HepG2 (cell line): Measurements from ENCODE around the gene ARMC3. TPM values are rescaled to one million over a fixed set of nuclear protein-coding genes. Genes with fewer than 3 reads are reported as not detected.

Experiments used
- ATAC-seq: fragments of 200-7000 bp; cut with Tn5 transposase; 3 replicates; pipeline ENCODE4 v1.9.1; 2020; ENCODE audit warnings: mild to moderate bottlenecking, moderate library complexity
- BruUV-seq: library from RNA; stranded (reverse); fragments of 400-500 nt; replicated peaks from 2 replicates; lab custom pipeline; 2021; lab: Mats Ljungman, UMichigan
- CTCF ChIA-PET: fragments of 300-600 bp; formaldehyde crosslinking; extraction: SDS; loops from one replicate; lab custom pipeline; 2021; ENCODE audit warnings: low total read pairs, inconsistent platforms, low intra/inter-chr PET ratio; lab: Yijun Ruan, JAX
- POLR2A ChIA-PET: fragments of 350-600 bp; sonication (Branson Sonifier 250); formaldehyde crosslinking; loops from one replicate; lab custom pipeline; 2020; ENCODE audit warnings: antibody characterized with exemption, inconsistent platforms; lab: Yijun Ruan, JAX
- DNase-seq: peaks from one replicate; pipeline ENCODE4 v3.0.0-alpha.2; 2015; ENCODE audit warnings: low spot score
- FAIRE-seq: peaks from 3 replicates; lab custom pipeline; 2011; peaks lifted over from hg19 to GRCh38; lab: Jason Lieb, UNC
- H2AFZ ChIP-seq: one replicate; pipeline ENCODE4 v1.6.1; 2011; ENCODE audit warnings: low read length, inconsistent platforms
- H3K27ac ChIP-seq: fragments of 300-600 bp; 3 replicates; pipeline ENCODE4 v1.8.0; 2011; ENCODE audit warnings: mixed run types, mild to moderate bottlenecking, mixed read lengths, low read length, inconsistent platforms; ENCODE audit not compliant: insufficient read depth; ENCODE audit errors: extremely low read length
- H3K27me3 ChIP-seq, 2 experiments: fragments of 200-600 bp in 1 of 2; 2 replicates in 1 of 2; 3 replicates in 1 of 2; pipeline versions ENCODE4 v1.6.0 to v1.8.0; 2011; ENCODE audit warnings: low read length in 2 of 2, mild to moderate bottlenecking in 2 of 2, moderate library complexity in 2 of 2, inconsistent platforms in 1 of 2; ENCODE audit not compliant: insufficient read depth in 2 of 2, control insufficient read depth in 1 of 2
- H3K36me3 ChIP-seq, 2 experiments: fragments of 200-600 bp in 1 of 2; replicated peaks in 1 of 2; 2 replicates in 1 of 2; 3 replicates in 1 of 2; pipeline versions ENCODE4 v1.5.1 to v1.8.0; 2011; ENCODE audit warnings: low read length in 2 of 2, inconsistent platforms in 1 of 2; ENCODE audit not compliant: insufficient read depth in 2 of 2, control insufficient read depth in 1 of 2
- H3K4me1 ChIP-seq: 2 replicates; pipeline ENCODE4 v1.5.1; 2012; ENCODE audit warnings: low read length, inconsistent platforms; ENCODE audit not compliant: insufficient read depth
- H3K4me2 ChIP-seq: 2 replicates; pipeline ENCODE4 v1.6.0; 2011; ENCODE audit warnings: low read depth, low read length, inconsistent platforms
- H3K4me3 ChIP-seq, 3 experiments: fragments of 200-600 bp in 1 of 3; sonication (generic), shearing (Covaris generic) in 1 of 3; replicated peaks in 1 of 3; 2 replicates each; pipeline ENCODE4 v1.5.1; 2011 to 2016; ENCODE audit warnings: low read length in 3 of 3, inconsistent platforms in 2 of 3, low read depth in 2 of 3, mild to moderate bottlenecking in 2 of 3, control low read depth in 1 of 3, mixed read lengths in 1 of 3; ENCODE audit not compliant: insufficient read depth in 1 of 3
- H3K79me2 ChIP-seq: one replicate; pipeline ENCODE4 v1.6.1; 2011; ENCODE audit warnings: low read length, inconsistent platforms; ENCODE audit not compliant: insufficient read depth
- H3K9ac ChIP-seq: 2 replicates; pipeline ENCODE4 v1.6.0; 2011; ENCODE audit warnings: mild to moderate bottlenecking, low read depth, low read length, inconsistent platforms; ENCODE audit not compliant: insufficient read depth
- H3K9me3 ChIP-seq: 2 replicates; pipeline ENCODE4 v1.5.1; 2012; ENCODE audit warnings: mild to moderate bottlenecking, low read length
- H4K20me1 ChIP-seq: 2 replicates; pipeline ENCODE4 v1.6.0; 2011; ENCODE audit warnings: inconsistent platforms, mild to moderate bottlenecking, low read length, moderate library complexity; ENCODE audit not compliant: insufficient read depth
- BRCA1 ChIP-seq: sonication (generic); formaldehyde crosslinking; IDR thresholded peaks from 2 replicates; pipeline ENCODE4 v1.4.0; 2020; ENCODE audit warnings: missing genetic modification reagents
- FOXA3 ChIP-seq: IDR thresholded peaks from 2 replicates; pipeline ENCODE4 v1.6.1; 2016; ENCODE audit warnings: missing genetic modification reagents, missing compliant biosample characterization
- GTF3A ChIP-seq: sonication (generic); formaldehyde crosslinking; conservative IDR thresholded peaks from 2 replicates; pipeline ENCODE4 v1.4.0; 2020; ENCODE audit warnings: mild to moderate bottlenecking, missing genetic modification reagents
- GZF1 ChIP-seq: sonication (generic); formaldehyde crosslinking; IDR thresholded peaks from 2 replicates; pipeline ENCODE4 v1.5.1; 2020; ENCODE audit warnings: mild to moderate bottlenecking, missing genetic modification reagents
- MXD4 ChIP-seq: IDR thresholded peaks from 2 replicates; pipeline ENCODE4 v1.6.1; 2016; ENCODE audit warnings: mild to moderate bottlenecking, missing biosample characterization, missing genetic modification reagents
- NR1H2 ChIP-seq: sonication (generic); formaldehyde crosslinking; IDR thresholded peaks from 2 replicates; pipeline ENCODE4 v1.8.1; 2022; ENCODE audit warnings: low read depth, missing genetic modification reagents, borderline replicate concordance
- SALL1 ChIP-seq: sonication (generic); formaldehyde crosslinking; IDR thresholded peaks from 2 replicates; pipeline ENCODE4 v1.8.0; 2022; ENCODE audit warnings: mild to moderate bottlenecking, missing genetic modification reagents
- TOPORS ChIP-seq: sonication (generic); formaldehyde crosslinking; IDR thresholded peaks from 2 replicates; pipeline ENCODE4 v1.8.0; 2023; ENCODE audit warnings: mild to moderate bottlenecking, missing genetic modification reagents
- ZBTB38 ChIP-seq: sonication (generic); formaldehyde crosslinking; IDR thresholded peaks from 2 replicates; pipeline ENCODE4 v1.5.1; 2020; ENCODE audit warnings: mild to moderate bottlenecking, missing genetic modification reagents
- ZMYM2 ChIP-seq: sonication (generic); formaldehyde crosslinking; IDR thresholded peaks from 2 replicates; pipeline ENCODE4 v1.8.0; 2022; ENCODE audit warnings: mild to moderate bottlenecking, missing genetic modification reagents
- ZNF18 ChIP-seq: sonication (generic); formaldehyde crosslinking; IDR thresholded peaks from 2 replicates; pipeline ENCODE4 v1.8.0; 2022; ENCODE audit warnings: mild to moderate bottlenecking, missing genetic modification reagents; ENCODE audit not compliant: insufficient replicate concordance
- ZNF317 ChIP-seq: sonication (generic); formaldehyde crosslinking; IDR thresholded peaks from 2 replicates; pipeline ENCODE4 v1.5.0; 2020; ENCODE audit warnings: mild to moderate bottlenecking, missing genetic modification reagents
- ZNF768 ChIP-seq: sonication (generic); formaldehyde crosslinking; IDR thresholded peaks from 2 replicates; pipeline ENCODE4 v1.4.0; 2020; ENCODE audit warnings: missing genetic modification reagents
- ZNF773 ChIP-seq: sonication (generic); formaldehyde crosslinking; IDR thresholded peaks from 2 replicates; pipeline ENCODE4 v1.4.0; 2020; ENCODE audit warnings: missing genetic modification reagents, borderline replicate concordance
- ZNF839 ChIP-seq: sonication (generic); formaldehyde crosslinking; IDR thresholded peaks from 2 replicates; pipeline ENCODE4 v1.4.0; 2020; ENCODE audit warnings: missing genetic modification reagents, mild to moderate bottlenecking, borderline replicate concordance
- ZSCAN22 ChIP-seq: sonication (generic); formaldehyde crosslinking; IDR thresholded peaks from 2 replicates; pipeline ENCODE4 v1.4.0; 2020; ENCODE audit warnings: mild to moderate bottlenecking, missing genetic modification reagents
- ZSCAN31 ChIP-seq: sonication (generic); formaldehyde crosslinking; IDR thresholded peaks from 2 replicates; pipeline ENCODE4 v1.5.0; 2020; ENCODE audit warnings: low read depth, mild to moderate bottlenecking, missing genetic modification reagents
- WGBS: methylation state at CpG from one replicate; pipeline ENCODE4 v1.1.6; 2017; ENCODE audit warnings: low lambda C conversion rate; 5-methylcytosine and 5-hydroxymethylcytosine counted together
- in situ Hi-C: cut with HindIII; loops from 2 replicates; pipeline ENCODE4 v1.10.0; 2017; ENCODE audit warnings: low pct_unique_long_range_greater_than_20kb; ENCODE audit not compliant: extremely low pct_ligation_motif_present
- intact Hi-C: fragments of 100-400 bp; cut with micrococcal nuclease; formaldehyde crosslinking; loops from one replicate; pipeline ENCODE4 v1.10.0; 2022; ENCODE audit not compliant: unreplicated experiment
- polyA plus RNA-seq, 8 experiments: library from polyadenylated mRNA; depleted of rRNA in 3 of 8; stranded (reverse) in 7 of 8; unstranded in 1 of 8; fragments of >200 nt; fragmentation: Illumina TruSeq in 4 of 8; extraction: Trizol in 4 of 8; gene quantifications; 2 replicates each; pipeline versions ENCODE4 v1.2.1 to v1.2.3, GENCODE V29; 2011 to 2016; ENCODE audit warnings: low read depth in 4 of 8, missing spikeins in 1 of 8, mixed read lengths in 1 of 8; ENCODE audit not compliant: insufficient read depth in 1 of 8
- total RNA-seq, 5 experiments: library from RNA; depleted of rRNA; stranded (reverse); fragments of >200 nt; fragmentation: Illumina TruSeq; extraction: Trizol; gene quantifications; 2 replicates each; pipeline ENCODE4 v1.2.3, GENCODE V29; 2016; ENCODE audit warnings: low read depth in 1 of 5
- TF ChIP-seq, protein P1 (sequence below): sonication (generic); formaldehyde crosslinking; IDR thresholded peaks from 2 replicates; pipeline ENCODE4 v1.5.0; 2020; ENCODE audit warnings: mild to moderate bottlenecking, missing genetic modification reagents
- TF ChIP-seq, protein P2 (sequence below): sonication (generic); formaldehyde crosslinking; IDR thresholded peaks from 2 replicates; pipeline ENCODE4 v1.9.0; 2021; ENCODE audit warnings: missing genetic modification reagents, borderline replicate concordance

The ARMC3 gene
- total and polyA plus RNA-seq, 2 of the 13 experiments (the other 11 are each of a cell fraction or from before 2014, with no cell fraction given), result not detected

- no peaks in the 10 kb centered on the region for H3K27me3 ChIP-seq
- H3K4me3 ChIP-seq, result no peak overlapping the region
- DNase-seq, result no peak
- H3K4me1 ChIP-seq, result peaks cover 11% of the 10 kb centered on the region; the same call in 1 of the 2 replicates
- POLR2A ChIA-PET, result no interaction called here
- H3K9ac ChIP-seq, result no peak overlapping the region
- CTCF ChIA-PET, result no interaction called here
- no peak overlapping the region for H3K4me2 ChIP-seq
- H3K79me2 ChIP-seq, result no peaks in the 10 kb centered on the region
- intact Hi-C loops, result no loop called here
- no peak overlapping the region for H2AFZ ChIP-seq
- BruUV-seq, result no TSS peak
- TF ChIP-seq ZSCAN22 (CRISPR knock-in tag), result no peak
- no peak for TF ChIP-seq ZNF317
- TF ChIP-seq, protein P1, sequence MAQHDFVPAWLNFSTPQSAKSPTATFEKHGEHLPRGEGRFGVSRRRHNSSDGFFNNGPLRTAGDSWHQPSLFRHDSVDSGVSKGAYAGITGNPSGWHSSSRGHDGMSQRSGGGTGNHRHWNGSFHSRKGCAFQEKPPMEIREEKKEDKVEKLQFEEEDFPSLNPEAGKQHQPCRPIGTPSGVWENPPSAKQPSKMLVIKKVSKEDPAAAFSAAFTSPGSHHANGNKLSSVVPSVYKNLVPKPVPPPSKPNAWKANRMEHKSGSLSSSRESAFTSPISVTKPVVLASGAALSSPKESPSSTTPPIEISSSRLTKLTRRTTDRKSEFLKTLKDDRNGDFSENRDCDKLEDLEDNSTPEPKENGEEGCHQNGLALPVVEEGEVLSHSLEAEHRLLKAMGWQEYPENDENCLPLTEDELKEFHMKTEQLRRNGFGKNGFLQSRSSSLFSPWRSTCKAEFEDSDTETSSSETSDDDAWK (CRISPR knock-in tag), result no peak
- TF ChIP-seq NR1H2 (CRISPR knock-in tag), result no peak
- TF ChIP-seq TOPORS, result no peak
- no peak for TF ChIP-seq ZNF839 (CRISPR knock-in tag)
- no peak for TF ChIP-seq MXD4 (CRISPR knock-in tag)
- no peak for TF ChIP-seq GZF1 (CRISPR knock-in tag)
- no peak for TF ChIP-seq FOXA3 (CRISPR knock-in tag)
- no peak for TF ChIP-seq SALL1 (CRISPR knock-in tag)
- no peak for TF ChIP-seq ZNF18 (CRISPR knock-in tag)
- no peak for TF ChIP-seq GTF3A (CRISPR knock-in tag)
- TF ChIP-seq ZBTB38 (CRISPR knock-in tag), result no peak
- no peak for TF ChIP-seq ZNF773 (CRISPR knock-in tag)
- no peak for TF ChIP-seq ZSCAN31 (CRISPR knock-in tag)
- no peak for TF ChIP-seq ZNF768 (CRISPR knock-in tag)
- TF ChIP-seq, protein P2, sequence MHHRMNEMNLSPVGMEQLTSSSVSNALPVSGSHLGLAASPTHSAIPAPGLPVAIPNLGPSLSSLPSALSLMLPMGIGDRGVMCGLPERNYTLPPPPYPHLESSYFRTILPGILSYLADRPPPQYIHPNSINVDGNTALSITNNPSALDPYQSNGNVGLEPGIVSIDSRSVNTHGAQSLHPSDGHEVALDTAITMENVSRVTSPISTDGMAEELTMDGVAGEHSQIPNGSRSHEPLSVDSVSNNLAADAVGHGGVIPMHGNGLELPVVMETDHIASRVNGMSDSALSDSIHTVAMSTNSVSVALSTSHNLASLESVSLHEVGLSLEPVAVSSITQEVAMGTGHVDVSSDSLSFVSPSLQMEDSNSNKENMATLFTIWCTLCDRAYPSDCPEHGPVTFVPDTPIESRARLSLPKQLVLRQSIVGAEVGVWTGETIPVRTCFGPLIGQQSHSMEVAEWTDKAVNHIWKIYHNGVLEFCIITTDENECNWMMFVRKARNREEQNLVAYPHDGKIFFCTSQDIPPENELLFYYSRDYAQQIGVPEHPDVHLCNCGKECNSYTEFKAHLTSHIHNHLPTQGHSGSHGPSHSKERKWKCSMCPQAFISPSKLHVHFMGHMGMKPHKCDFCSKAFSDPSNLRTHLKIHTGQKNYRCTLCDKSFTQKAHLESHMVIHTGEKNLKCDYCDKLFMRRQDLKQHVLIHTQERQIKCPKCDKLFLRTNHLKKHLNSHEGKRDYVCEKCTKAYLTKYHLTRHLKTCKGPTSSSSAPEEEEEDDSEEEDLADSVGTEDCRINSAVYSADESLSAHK (CRISPR knock-in tag), result no peak
- TF ChIP-seq BRCA1 (CRISPR knock-in tag), result no peak
- no peak for TF ChIP-seq ZMYM2 (CRISPR knock-in tag)
- H3K36me3 ChIP-seq, result no peaks in the 10 kb centered on the region
- peaks cover 21% of the 10 kb centered on the region for H3K9me3 ChIP-seq
- H4K20me1 ChIP-seq, result no peaks in the 10 kb centered on the region
- H3K27ac ChIP-seq, result no peak overlapping the region
- no CpG with 5 or more reads among the region's 1 CpG for WGBS
- ATAC-seq, result no peak
- FAIRE-seq, result no peak
- in situ Hi-C loops, result no loop called here
Measured at GRCh38 chr10:22908837-22909236, 19.0 kb upstream of the ARMC3 start.
